ENCODE measurements around the gene ENOX1.

The ENOX1 gene

GRCh38 chr13:43411741-43412140 lies 375.0 kb downstream of the ENOX1 start:
- H3K27me3 ChIP-seq (ENCODE audit: low read depth, low read length): no peaks in the 10 kb centered on the region
- H3K4me3 ChIP-seq (ENCODE audit: low read length): no peak overlapping the region
- H3K4me2 ChIP-seq (ENCODE audit: low read length): no peak overlapping the region
- H3K36me3 ChIP-seq (replicated peaks; ENCODE audit: low read depth, low read length): no peaks in the 10 kb centered on the region
- H3K79me2 ChIP-seq (ENCODE audit: low read length): no peaks in the 10 kb centered on the region
- H3K4me1 ChIP-seq (ENCODE audit: low read length): no peaks in the 10 kb centered on the region
- H3K9ac ChIP-seq (ENCODE audit: low read length): no peak overlapping the region
- H2AFZ ChIP-seq (ENCODE audit: low read depth, low read length): no peak overlapping the region
- H3K9me3 ChIP-seq (ENCODE audit: insufficient read depth, low read length): no peaks in the 10 kb centered on the region
- H3K27ac ChIP-seq (ENCODE audit: low read length): no peak overlapping the region
- TF ChIP-seq, protein P1, sequence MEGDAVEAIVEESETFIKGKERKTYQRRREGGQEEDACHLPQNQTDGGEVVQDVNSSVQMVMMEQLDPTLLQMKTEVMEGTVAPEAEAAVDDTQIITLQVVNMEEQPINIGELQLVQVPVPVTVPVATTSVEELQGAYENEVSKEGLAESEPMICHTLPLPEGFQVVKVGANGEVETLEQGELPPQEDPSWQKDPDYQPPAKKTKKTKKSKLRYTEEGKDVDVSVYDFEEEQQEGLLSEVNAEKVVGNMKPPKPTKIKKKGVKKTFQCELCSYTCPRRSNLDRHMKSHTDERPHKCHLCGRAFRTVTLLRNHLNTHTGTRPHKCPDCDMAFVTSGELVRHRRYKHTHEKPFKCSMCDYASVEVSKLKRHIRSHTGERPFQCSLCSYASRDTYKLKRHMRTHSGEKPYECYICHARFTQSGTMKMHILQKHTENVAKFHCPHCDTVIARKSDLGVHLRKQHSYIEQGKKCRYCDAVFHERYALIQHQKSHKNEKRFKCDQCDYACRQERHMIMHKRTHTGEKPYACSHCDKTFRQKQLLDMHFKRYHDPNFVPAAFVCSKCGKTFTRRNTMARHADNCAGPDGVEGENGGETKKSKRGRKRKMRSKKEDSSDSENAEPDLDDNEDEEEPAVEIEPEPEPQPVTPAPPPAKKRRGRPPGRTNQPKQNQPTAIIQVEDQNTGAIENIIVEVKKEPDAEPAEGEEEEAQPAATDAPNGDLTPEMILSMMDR (IDR thresholded peaks at IDR 0.05; ENCODE audit: low read depth, low read length): no peak
- no peak for TF ChIP-seq EZH2phosphoT487 (IDR thresholded peaks at IDR 0.05; ENCODE audit: low read depth)
- no peaks in the 10 kb centered on the region for H4K20me1 ChIP-seq (ENCODE audit: insufficient read depth, low read length)

DNA sequence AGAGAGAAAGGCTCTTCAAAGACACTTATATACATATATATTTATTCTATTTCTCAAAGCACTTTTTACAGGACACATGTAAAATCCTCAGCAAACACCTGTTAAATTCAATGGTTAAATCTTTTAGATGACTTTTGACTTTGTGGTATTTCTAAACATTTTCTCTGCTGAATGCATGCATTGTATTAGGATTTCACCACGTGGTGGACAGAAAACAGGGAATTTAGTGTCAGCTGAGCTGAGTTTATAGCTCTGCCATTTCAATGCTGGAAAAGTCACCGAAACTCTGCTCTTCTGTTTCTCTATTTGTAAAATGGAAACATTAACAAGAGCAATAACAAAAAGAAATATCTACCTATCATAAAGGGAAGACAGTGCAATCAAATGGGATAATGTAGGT lies 375.6 kb downstream of the ENOX1 start:
- no peaks in the 10 kb centered on the region for H3K27me3 ChIP-seq (ENCODE audit: low read depth, low read length)
- H2AFZ ChIP-seq (ENCODE audit: low read depth, low read length): no peak overlapping the region
- no peaks in the 10 kb centered on the region for H3K36me3 ChIP-seq (replicated peaks; ENCODE audit: low read depth, low read length)
- no peaks in the 10 kb centered on the region for H3K79me2 ChIP-seq (ENCODE audit: low read length)
- no peak overlapping the region for H3K9ac ChIP-seq (ENCODE audit: low read length)
- H3K4me1 ChIP-seq (ENCODE audit: low read length): no peaks in the 10 kb centered on the region
- TF ChIP-seq, protein P1 (IDR thresholded peaks at IDR 0.05; ENCODE audit: low read depth, low read length): no peak
- no peak for TF ChIP-seq EZH2phosphoT487 (IDR thresholded peaks at IDR 0.05; ENCODE audit: low read depth)
- no peaks in the 10 kb centered on the region for H3K9me3 ChIP-seq (ENCODE audit: insufficient read depth, low read length)
- H3K27ac ChIP-seq (ENCODE audit: low read length): no peak overlapping the region
- no peak overlapping the region for H3K4me2 ChIP-seq (ENCODE audit: low read length)
- H3K4me3 ChIP-seq (ENCODE audit: low read length): no peak overlapping the region
- H4K20me1 ChIP-seq (ENCODE audit: insufficient read depth, low read length): no peaks in the 10 kb centered on the region

DNA sequence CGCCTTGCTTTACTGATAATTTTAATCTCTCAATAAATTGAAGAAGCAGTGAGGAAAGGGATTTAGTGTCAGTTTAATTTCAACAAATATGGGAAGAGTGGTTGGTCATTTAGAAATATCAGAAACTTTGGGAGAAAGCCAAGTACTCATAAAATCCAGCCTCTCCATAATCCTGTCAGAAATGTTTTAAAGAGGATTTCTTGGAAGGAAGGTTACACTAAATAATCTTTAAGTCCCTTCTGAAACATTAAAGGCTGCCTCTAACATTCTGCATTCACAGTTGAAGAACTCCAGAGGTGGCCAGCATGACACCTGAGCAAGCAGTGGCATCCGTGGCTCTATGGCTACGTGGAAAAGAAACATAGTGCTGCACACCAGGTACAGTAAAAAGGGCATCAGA lies 378.5 kb downstream of the ENOX1 start:
- Histone ChIP-seq H3K27ac (ENCODE audit: low read length) (no peak overlapping the region), H3K9ac (ENCODE audit: low read length) (no peak overlapping the region), H3K36me3 (replicated peaks; ENCODE audit: low read depth, low read length) (no peaks in the 10 kb centered on the region), H3K27me3 (ENCODE audit: low read depth, low read length) (no peaks in the 10 kb centered on the region), H4K20me1 (ENCODE audit: insufficient read depth, low read length) (no peaks in the 10 kb centered on the region), H3K4me3 (ENCODE audit: low read length) (no peak overlapping the region), H3K79me2 (ENCODE audit: low read length) (no peaks in the 10 kb centered on the region), H3K9me3 (ENCODE audit: insufficient read depth, low read length) (no peaks in the 10 kb centered on the region), H3K4me1 (ENCODE audit: low read length) (no peaks in the 10 kb centered on the region), H2AFZ (ENCODE audit: low read depth, low read length) (no peak overlapping the region), H3K4me2 (ENCODE audit: low read length) (no peak overlapping the region)
- no peak for TF ChIP-seq EZH2phosphoT487 (IDR thresholded peaks at IDR 0.05; ENCODE audit: low read depth)
- TF ChIP-seq, protein P1 (IDR thresholded peaks at IDR 0.05; ENCODE audit: low read depth, low read length): no peak

DNA sequence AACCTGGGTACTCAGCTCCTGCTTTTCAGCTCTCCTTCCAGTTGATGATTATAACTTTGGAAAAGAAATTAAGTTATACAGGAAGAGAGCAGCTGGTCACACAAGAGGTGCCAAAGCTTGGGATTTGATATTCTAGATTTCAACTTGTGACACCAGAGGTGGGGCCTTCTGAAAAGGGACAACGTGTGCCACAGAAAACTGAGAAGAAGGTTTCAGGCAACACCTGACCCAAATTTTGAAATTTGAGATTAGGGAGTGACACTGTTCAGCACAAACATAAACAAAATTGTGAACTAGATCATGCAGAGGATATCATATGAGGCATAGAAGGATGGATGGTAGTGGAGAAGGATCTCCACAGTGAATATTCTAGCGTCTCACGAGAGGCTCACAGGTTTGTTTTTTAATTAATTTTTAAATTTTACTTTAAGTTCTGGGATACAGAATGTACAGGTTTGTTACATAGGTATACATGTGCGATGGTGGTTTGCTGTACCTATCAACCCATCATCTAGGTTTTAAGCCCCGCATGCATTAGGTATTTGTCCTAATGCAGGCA lies 379.7 kb downstream of the ENOX1 start:
- Histone ChIP-seq H2AFZ (ENCODE audit: low read depth, low read length) (no peak overlapping the region), H3K4me1 (ENCODE audit: low read length) (peaks cover 5% of the 10 kb centered on the region), H3K27ac (ENCODE audit: low read length) (no peak overlapping the region), H3K79me2 (ENCODE audit: low read length) (no peaks in the 10 kb centered on the region), H3K36me3 (replicated peaks; ENCODE audit: low read depth, low read length) (no peaks in the 10 kb centered on the region), H3K27me3 (ENCODE audit: low read depth, low read length) (no peaks in the 10 kb centered on the region), H3K4me2 (ENCODE audit: low read length) (no peak overlapping the region), H3K9me3 (ENCODE audit: insufficient read depth, low read length) (no peaks in the 10 kb centered on the region), H4K20me1 (ENCODE audit: insufficient read depth, low read length) (no peaks in the 10 kb centered on the region), H3K9ac (ENCODE audit: low read length) (no peak overlapping the region), H3K4me3 (ENCODE audit: low read length) (no peak overlapping the region)
- TF ChIP-seq, protein P1 (IDR thresholded peaks at IDR 0.05; ENCODE audit: low read depth, low read length): no peak
- no peak for TF ChIP-seq EZH2phosphoT487 (IDR thresholded peaks at IDR 0.05; ENCODE audit: low read depth)
